GM12891 (cell line): ENCODE results near the gene TELO2.

ENCODE experiments used
- POLR2A ChIP-seq: IDR thresholded peaks from 2 replicates; pipeline ENCODE4 v1.6.1; 2011; ENCODE audit warnings: low read depth, low read length, control low read depth
- POLR2AphosphoS5 ChIP-seq: IDR thresholded peaks from 2 replicates; pipeline ENCODE4 v1.6.1; 2011; ENCODE audit warnings: low read depth, low read length, control low read depth
- TAF1 ChIP-seq: IDR thresholded peaks from 2 replicates; pipeline ENCODE4 v1.6.1; 2011; ENCODE audit warnings: low read depth, low read length, control low read depth

GRCh38 chr16:1530883-1531637 lies 37.9 kb downstream of the TELO2 start:
- no peak for TF ChIP-seq TAF1
- no peak for TF ChIP-seq POLR2A
- no peak for TF ChIP-seq POLR2AphosphoS5
